Frontal cortex (tissue), 4 donors: ENCODE results near the gene TK1. TPM values are rescaled to one million over a fixed set of nuclear protein-coding genes. Genes with fewer than 3 reads are reported as not detected.
"Not testable (repeated sequence)": the region's sequence is repeated elsewhere in the genome, so short reads cannot be mapped to it uniquely, and the experiment has no call there.

Experiments used
- DNase-seq, 2 donors: peaks; one replicate each; pipeline ENCODE4 v3.0.0; 2012; ENCODE audit warnings: low spot score in 2 of 2
- FAIRE-seq: peaks from 2 replicates; lab custom pipeline; 2012; peaks lifted over from hg19 to GRCh38; lab: Jason Lieb, UNC
- total RNA-seq: library from RNA; depleted of rRNA; stranded (reverse); fragments of >200 nt; gene quantifications from one replicate; pipeline ENCODE4 v1.2.3, GENCODE V29; 2014
- donor health status: control.
- donor health status: control.
- donor health status: control.

Gene TK1
- total RNA-seq, 1 donor from 2014 or later, result 3.7 TPM

GRCh38 chr17:78182504-78182903, 4.3 kb downstream of the TK1 start:
- DNase-seq (no peak), FAIRE-seq (no peak)

GRCh38 chr17:78180508-78180907, 6.3 kb downstream of the TK1 start:
- FAIRE-seq (no peak), DNase-seq (no peak)

DNA sequence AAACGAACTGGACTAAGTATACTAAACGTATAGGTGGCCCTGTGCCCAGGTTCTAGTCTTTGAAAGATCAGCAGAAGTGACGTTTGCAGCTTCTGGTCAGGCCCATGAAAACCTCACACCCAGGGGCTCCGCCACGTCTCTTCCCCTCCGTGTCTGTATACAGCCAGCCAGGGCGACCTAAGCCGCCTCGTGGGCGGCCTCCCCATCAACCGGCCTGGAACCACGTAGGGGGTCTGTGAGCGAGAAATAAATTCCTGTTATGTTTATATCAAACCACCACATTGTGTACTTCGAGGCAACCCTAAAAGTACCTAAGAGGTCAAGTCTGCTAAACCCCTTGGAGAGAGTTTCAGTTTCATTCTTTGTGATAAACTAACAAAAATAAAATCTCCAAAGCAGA, 6.8 kb downstream of the TK1 start:
- FAIRE-seq (no peak), DNase-seq (no peak)

DNA sequence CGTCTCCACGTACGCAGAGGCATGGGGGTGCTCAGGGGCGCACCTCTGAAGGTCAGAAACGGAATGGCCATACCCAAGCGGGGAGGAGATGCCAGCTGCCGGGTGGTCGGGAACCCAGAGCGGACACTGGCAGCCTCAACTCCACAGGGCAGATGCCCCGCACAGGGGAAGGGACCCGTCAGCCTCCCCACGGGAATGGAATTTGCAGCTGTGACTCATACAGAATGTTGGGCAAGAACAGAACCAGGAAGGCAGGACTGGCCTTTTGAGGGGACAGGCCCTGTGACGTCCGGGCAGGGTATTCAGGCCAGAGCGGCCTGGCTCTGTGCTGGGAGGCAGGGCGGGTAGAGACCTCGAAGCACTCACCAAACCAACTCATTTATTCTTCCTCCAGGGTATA, 7.5 kb downstream of the TK1 start:
- no peak for DNase-seq
- FAIRE-seq, result no peak

DNA sequence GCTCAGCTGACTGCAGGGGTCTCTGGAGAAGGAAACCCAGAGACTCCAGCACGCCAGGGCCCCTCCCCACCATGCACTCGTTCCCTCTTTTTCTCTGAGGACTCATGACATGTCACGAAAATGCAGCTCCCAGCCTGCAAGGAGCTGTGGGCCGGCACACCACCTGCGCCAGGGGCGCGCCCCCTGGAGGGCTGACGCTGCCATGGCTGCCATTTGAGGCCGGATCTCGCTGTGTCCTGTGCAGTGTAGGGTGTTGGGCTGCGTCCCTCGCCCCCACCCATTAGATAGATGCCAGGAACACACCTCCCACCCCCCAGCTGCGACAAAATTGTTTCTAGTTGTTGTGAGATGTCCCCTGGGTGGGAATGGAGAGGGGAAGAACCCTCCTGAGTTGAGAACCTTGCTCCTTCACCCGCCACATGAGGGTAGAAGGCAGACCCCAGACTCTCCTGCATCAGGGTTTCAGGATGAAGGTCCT, 10.3 kb downstream of the TK1 start:
- DNase-seq (peak in 1 of 2 donors; percentile 60), FAIRE-seq (no peak)

GRCh38 chr17:78175643-78175981, 11.2 kb downstream of the TK1 start:
- DNase-seq, result no peak
- FAIRE-seq, result no peak

DNA sequence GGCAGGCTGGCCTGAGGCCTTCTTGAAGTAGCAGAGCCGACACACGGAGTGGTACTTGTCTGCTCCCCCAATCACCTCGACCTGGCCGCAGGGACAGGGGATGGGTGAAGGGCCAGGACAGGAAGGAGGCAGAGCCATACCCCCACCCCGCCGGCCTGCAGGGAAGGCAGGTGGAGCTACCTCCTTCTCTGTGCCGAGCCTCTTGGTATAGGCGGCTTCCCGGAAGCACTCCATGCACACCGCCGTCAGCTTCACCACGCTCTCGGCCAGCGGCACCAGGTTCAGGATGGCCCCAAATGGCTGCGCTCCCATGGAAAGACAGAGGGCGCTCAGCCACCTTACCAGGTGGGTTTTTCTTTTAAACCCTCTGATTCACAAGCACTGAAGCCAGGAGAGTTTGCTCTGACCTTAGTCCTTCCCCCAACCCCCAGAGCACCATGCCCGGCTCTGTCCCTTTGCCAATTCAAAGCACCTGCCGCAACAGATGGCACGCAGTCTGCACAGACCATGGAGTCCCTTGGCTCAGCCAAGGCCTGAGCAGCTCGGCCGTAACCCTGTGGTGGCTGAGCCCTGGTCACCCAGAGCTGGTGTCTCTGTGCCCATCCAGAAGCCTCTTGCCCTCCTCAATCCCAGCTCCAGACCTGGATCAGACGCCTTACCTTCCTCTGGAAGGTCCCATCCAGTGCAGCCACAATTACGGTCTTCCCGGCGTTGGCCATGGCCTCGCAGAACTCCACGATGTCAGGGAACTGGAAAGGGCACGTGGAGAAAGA, 11.8 kb downstream of the TK1 start:
- FAIRE-seq, result no peak
- DNase-seq, result no peak

- no peak for FAIRE-seq
- DNase-seq, result peak; percentile 76
Measured at GRCh38 chr17:78174346-78174869, 12.4 kb downstream of the TK1 start.

DNA sequence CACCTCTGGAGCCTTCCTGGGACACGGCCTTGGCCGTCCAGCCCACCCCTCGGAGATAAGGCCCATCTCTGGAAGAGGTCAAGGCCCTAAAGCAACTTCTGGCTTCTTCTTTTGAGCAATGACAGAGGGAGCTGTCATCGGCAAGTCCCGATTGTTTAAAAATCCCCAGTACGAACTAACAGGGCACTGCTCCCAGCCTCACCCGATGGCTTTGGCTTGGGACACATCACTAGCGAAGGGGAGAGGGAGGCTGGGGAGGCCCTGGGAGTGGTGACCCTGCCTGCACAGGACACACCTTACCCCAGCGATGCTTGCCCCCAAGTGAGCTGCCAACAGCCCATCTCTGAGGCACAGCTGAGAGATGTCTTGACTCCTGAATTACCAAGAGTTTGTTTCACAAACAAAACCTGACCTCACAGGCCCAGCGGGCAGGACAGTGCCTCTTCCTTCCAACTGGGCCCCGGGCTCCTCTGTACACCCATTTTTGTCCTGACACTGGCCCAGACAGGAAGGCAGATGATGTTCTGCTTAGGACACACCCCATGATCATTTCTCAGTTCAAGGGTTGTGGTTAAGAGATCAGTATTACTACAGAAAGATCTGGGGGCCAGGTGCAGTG, 13.6 kb downstream of the TK1 start:
- DNase-seq, result no peak
- no peak for FAIRE-seq

GRCh38 chr17:78172249-78173051, 14.4 kb downstream of the TK1 start:
- no peak for FAIRE-seq

DNA sequence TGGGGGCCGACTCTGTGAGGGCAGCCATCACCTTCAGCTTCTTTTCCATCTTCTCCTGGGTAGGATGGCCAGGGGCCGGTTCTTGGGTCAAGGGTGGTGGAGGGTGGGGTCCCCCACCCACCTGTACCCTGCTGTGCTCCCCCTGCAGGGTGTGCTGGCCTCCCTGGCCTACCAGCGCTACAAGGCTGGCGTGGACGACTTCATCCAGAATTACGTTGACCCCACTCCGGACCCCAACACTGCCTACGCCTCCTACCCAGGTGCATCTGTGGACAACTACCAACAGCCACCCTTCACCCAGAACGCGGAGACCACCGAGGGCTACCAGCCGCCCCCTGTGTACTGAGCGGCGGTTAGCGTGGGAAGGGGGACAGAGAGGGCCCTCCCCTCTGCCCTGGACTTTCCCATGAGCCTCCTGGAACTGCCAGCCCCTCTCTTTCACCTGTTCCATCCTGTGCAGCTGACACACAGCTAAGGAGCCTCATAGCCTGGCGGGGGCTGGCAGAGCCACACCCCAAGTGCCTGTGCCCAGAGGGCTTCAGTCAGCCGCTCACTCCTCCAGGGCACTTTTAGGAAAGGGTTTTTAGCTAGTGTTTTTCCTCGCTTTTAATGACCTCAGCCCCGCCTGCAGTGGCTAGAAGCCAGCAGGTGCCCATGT, 15.1 kb downstream of the TK1 start:
- not testable (repeated sequence) for FAIRE-seq

More at GRCh38 chr17:78172249-78173051, 14.4 kb downstream of the TK1 start:
- DNase-seq, result no peak

GRCh38 chr17:78170692-78171590, 15.9 kb downstream of the TK1 start:
- no peak for FAIRE-seq

More for the DNA sequence above, 15.1 kb downstream of the TK1 start:
- not testable (repeated sequence) for DNase-seq

DNA sequence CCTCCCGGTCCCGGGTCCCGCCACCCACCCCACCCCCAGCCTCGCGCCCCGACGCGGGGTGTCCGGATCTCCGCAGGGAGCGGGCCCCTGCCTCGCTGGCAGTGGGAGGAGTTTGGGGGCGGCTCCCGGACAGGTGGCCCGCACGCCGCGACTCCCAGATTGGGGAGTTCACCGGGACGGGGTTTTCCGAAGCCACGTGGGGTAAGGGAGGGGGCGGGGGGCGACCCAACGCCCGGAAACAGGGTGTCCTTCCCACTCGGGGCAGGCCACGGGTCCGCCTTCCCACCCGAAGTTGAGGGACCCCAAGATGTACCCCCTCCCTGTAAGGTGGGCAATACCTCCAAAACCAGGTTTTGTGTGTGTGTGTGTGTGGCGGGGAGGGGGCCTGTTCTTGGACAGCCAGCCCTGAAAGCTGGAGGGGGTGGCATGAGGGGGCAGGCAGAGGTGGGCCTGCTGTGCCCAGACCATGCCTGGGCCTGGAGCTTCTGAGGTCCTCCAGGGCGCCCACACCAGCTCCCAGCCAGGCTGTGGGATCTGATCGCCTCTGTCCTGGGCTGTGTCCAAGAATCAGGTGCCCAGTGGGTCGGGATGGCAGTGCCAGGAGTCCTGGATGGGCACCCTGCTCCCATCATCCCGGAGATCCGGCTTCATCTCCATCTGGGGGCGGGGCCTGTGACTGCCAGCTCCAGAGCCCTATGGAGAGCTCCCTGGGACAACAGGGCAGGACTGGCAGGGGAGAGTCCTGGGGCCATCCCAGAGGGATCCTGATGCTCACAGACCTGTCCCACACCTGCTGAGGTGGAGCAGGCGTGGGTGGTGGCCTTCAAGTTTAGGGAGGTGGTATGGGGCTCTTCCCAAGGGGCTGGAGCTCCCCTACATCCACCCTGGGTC, 17.7 kb downstream of the TK1 start:
- DNase-seq (peak; percentile 72 to 76), FAIRE-seq (no peak)

More at GRCh38 chr17:78170692-78171590, 15.9 kb downstream of the TK1 start:
- DNase-seq, result no peak

DNA sequence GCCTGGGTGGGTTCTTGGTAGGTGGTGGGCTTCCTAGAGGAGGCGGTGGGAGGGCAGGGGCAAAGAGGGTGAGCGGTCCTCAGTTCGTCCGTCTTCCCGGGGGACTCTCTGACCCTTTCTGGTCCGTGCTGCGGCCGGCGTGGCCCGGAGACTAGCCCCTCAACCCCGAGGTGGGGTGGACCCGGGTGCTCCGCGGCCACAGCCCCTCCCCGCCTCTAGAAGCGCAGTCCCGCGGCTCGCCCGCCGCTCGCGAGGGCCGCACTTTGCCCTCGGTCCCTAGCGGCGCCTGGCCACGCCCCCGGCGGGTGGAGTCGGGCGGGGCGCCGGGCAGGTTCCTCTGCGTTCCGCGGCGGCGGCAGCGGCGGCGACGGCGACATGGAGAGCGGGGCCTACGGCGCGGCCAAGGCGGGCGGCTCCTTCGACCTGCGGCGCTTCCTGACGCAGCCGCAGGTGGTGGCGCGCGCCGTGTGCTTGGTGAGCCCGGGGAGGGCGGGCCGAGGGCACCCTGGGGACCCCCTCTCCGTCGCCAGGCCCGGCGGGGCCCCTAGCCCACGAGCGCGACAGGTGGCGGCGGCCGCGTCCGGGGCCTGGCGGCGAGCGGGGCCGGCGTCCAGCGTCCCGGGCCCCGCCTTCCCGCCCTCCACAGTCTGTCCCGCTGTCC, 18.5 kb downstream of the TK1 start, which contains the start of gene SYNGR2:
TSS of gene SYNGR2 (plus strand) at position 340 of the 661 bp plus-strand sequence. CDS start at position 376, 36 bp downstream.
- DNase-seq (peak; percentile 89 to 93), FAIRE-seq (no peak)

- DNase-seq (no peak), FAIRE-seq (no peak)
Measured at GRCh38 chr17:78166416-78166815, 20.4 kb downstream of the TK1 start.

DNA sequence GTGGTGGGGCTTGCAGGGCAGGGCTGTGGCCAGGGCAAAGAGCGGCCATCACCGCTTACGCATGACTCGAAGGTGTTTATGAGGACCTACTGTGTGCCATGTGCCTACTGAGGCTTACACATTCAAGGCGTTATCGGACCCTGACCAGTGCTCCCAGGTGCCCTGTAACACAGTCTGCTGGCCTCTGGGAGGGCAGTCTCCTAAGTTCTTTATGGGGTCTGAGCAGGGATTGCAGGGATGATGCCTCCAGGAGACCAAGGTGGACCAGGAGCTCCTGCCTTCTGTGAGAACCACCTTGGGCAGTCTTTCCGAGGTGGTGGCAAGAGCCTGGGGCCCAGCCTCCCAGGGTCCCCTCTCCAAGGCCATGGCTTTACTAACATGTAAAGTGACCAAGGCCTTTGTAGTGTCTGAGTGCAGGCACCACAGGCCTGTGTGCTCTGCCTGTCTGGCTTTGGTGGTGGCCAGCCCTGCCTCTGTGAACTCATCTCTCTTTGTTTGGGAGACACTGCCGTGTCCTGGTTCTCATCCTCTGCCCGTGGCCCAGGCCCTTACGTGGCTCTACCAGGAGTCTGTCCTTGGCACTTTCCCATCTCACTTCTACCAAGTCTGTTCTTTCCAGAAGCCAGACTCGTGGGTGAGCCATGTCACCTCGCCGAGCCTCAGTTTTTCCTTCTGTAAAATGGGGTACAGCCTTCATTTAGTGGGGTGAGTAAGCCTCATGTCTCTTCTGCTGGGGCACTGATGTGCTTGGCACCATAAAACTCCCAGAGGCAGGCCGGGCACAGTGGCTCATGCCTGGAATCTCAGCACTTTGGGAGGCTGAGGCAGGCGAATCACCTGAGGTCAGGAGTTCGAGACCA, 21.9 kb downstream of the TK1 start:
- FAIRE-seq (no peak), DNase-seq (no peak)
